A549 treated with Hydrocortisone at 1 μM for 4 hours (cell line): ENCODE results near the gene SEC22B. TPM values are rescaled to one million over a fixed set of nuclear protein-coding genes. Genes with fewer than 3 reads are reported as not detected.

Experiments
- total RNA-seq: library from RNA; stranded (reverse); fragments of 200-300 nt; extraction: Qiagen RNA extraction; gene quantifications from 5 replicates; pipeline ENCODE4 v1.2.3, GENCODE V29; 2022

Gene SEC22B
- total RNA-seq = 6.6 to 9.5 TPM (median 7.6 TPM) in 5 replicates

DNA sequence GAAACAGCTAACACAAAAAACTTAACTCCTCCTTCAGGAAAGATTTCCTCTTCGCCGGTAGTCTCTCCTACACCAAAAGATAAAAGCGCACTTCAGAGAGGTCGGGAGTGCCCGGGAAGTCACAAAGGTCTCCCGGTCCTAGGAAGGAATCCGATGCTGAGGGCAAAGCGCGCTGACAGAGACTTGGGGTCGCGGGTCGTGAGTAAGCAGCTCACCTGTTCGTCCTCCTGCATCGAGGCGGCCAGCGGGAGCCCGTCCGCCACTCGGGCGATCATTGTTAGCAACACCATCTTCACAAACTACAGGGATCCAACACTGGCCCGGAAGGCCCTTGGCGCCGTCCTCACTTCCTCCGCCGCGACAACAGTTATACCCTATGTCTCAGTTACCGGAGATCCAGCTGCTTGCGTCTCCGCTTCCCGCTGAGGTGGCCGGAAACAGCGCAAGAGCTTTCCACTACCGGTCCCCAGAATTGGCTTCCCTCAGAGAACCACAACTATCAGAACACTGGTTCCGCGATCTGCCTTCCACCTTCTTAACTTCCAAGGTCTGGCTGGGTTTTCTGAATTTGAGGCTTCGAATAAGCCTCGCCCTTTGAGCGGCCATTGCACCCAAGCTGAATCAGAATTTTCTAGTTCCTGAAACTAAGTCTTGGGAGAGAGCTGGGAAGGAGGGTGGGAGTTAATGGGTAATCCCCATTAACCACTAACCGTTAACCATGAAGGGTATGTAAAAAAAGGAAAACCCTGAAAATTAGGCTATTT lies at the start of gene SEC22B:
Gene SEC22B, minus strand, starts transcription at position 429 of the 764 bp plus-strand sequence. Its CDS starts 139 bp downstream, at position 290.

Other genes with a start within 250 kb of the SEC22B start
- 23.9 to 46.2 TPM (median 36.6 TPM) in 5 replicates for gene NOTCH2, start 106.9 kb downstream of the SEC22B start, total RNA-seq
- gene NBPF8, start 238.5 kb upstream of the SEC22B start, total RNA-seq = 3.8 to 5.8 TPM (median 4.6 TPM) in 5 replicates